Activated CD8-positive, alpha-beta memory T cell treated with anti-CD3 and anti-CD28 coated beads, Interleukin-2, amount 10 ng/mL, durations not matched to agents 7 days and 5 days (primary cell): ENCODE measurements around the gene TKT. TPM values are rescaled to one million over a fixed set of nuclear protein-coding genes. Genes with fewer than 3 reads are reported as not detected.

Experiments used
- ATAC-seq: fragments of 150-1000 bp; cut with Tn5 transposase; one replicate; pipeline ENCODE4 v1.10.0; 2021; ENCODE audit warnings: moderate library complexity
- CTCF ChIA-PET: fragments of 350-600 bp; sonication (Branson Sonifier 250); formaldehyde crosslinking; loops from one replicate; lab custom pipeline; 2021; ENCODE audit warnings: antibody characterized with exemption; lab: Charles Lee
- DNase-seq: peaks from one replicate; pipeline ENCODE4 v3.0.0-alpha.2; 2020
- H3K27ac Mint-ChIP-seq: one replicate; pipeline ENCODE4 v1.8.0; 2021; ENCODE audit warnings: mild to moderate bottlenecking, mixed read lengths
- H3K27me3 Mint-ChIP-seq: one replicate; pipeline ENCODE4 v1.8.0; 2021; ENCODE audit warnings: mixed read lengths
- H3K36me3 Mint-ChIP-seq: one replicate; pipeline ENCODE4 v1.8.0; 2021; ENCODE audit warnings: mild to moderate bottlenecking, mixed read lengths
- H3K4me1 Mint-ChIP-seq: one replicate; pipeline ENCODE4 v1.8.0; 2021; ENCODE audit warnings: mixed read lengths
- H3K4me3 Mint-ChIP-seq: one replicate; pipeline ENCODE4 v1.8.0; 2021; ENCODE audit warnings: mild to moderate bottlenecking, moderate library complexity, mixed read lengths
- H3K9me3 Mint-ChIP-seq: one replicate; pipeline ENCODE4 v1.8.0; 2022; ENCODE audit warnings: low read depth, mixed read lengths
- total RNA-seq, 2 experiments: library from RNA; stranded (reverse); gene quantifications; one replicate each; pipeline ENCODE4 v1.2.3, GENCODE V29; 2021

Gene TKT
- total RNA-seq, 2 experiments from 2014 or later: 226 to 231 TPM

- CTCF ChIA-PET: interaction anchor here (0.7 to 3.0 kb wide), 6 partner anchors 59 to 341 kb away, joined by 3 to 20 read pairs (median 5); no protein-coding TSS in a partner anchor
- H3K27me3 Mint-ChIP-seq: no peaks in the 10 kb centered on the region
- ATAC-seq (no peak), DNase-seq (no peak)
- H3K4me1 Mint-ChIP-seq: peaks cover 18% of the 10 kb centered on the region
- H3K9me3 Mint-ChIP-seq: no peaks in the 10 kb centered on the region
- H3K4me3 Mint-ChIP-seq: no peak overlapping the region
- peaks cover 7% of the 10 kb centered on the region for H3K36me3 Mint-ChIP-seq
- H3K27ac Mint-ChIP-seq: no peak overlapping the region
Measured at GRCh38 chr3:53192608-53193007, 63.2 kb downstream of the TKT start.

DNA sequence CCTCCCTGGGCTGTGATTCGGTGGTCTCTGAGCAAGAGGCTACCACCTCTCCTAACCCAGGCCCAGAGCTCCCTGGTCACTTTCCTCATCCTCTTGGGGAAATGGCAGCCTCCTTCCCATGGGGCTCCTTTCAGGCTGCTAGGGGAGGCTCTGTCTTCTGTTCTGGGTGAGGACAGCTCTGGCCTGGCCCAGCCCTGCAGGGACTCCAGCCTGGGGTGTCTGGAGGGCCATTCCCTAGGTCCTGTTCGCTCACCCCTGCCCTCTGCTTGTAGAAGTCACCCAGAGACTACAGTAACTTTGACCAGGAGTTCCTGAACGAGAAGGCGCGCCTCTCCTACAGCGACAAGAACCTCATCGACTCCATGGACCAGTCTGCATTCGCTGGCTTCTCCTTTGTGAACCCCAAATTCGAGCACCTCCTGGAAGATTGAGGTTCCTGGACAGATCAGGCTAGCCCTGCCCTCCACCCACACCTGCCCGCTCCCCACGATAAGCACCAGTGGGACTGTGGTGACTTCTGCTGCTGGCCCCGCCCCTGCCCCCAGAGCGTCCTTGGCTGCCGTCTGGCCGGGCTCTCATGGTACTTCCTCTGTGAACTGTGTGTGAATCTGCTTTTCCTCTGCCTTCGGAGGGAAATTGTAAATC is 63.9 kb downstream of the TKT start:
- CTCF ChIA-PET: interaction anchor here (0.9 to 3.0 kb wide), 6 partner anchors 9 to 341 kb away, joined by 3 to 20 read pairs (median 4); no protein-coding TSS in a partner anchor
- H3K36me3 Mint-ChIP-seq: peaks cover 7% of the 10 kb centered on the region

DNA sequence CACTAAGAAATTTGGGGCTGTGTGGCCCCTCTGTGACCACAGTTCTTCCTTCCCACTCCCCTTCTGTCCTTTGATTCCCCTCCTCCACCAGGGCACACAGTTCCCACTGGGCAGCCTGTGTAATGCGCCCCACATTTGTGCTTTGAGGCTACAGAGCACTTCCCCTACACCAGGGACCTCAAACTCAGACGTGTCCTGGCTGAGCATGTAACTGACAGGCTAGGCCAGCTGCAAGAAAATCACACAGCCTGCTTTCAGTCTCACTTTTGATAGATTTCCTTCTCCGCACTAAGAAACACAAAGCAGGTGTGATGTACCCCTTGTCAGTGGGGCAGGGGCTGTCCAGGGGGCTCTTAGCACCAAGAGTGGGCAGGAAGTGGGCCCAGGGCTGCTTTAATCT is 65.2 kb downstream of the TKT start:
- ATAC-seq: no peak
- Mint-ChIP-seq H3K9me3 (no peaks in the 10 kb centered on the region), H3K27ac (no peak overlapping the region), H3K27me3 (no peaks in the 10 kb centered on the region), H3K36me3 (peaks cover 7% of the 10 kb centered on the region), H3K4me3 (no peak overlapping the region), H3K4me1 (peaks cover 10% of the 10 kb centered on the region)
- DNase-seq: no peak
- CTCF ChIA-PET: interaction anchor here (1.6 to 3.0 kb wide), 2 partner anchors 56 to 76 kb away, joined by 5 to 20 read pairs; no protein-coding TSS in a partner anchor

More for the DNA sequence above, 63.9 kb downstream of the TKT start:
- H3K27me3 Mint-ChIP-seq: no peaks in the 10 kb centered on the region
- no peak overlapping the region for H3K27ac Mint-ChIP-seq
- ATAC-seq (no peak), DNase-seq (no peak)
- no peak overlapping the region for H3K4me3 Mint-ChIP-seq
- H3K9me3 Mint-ChIP-seq: no peaks in the 10 kb centered on the region
- H3K4me1 Mint-ChIP-seq: peaks cover 15% of the 10 kb centered on the region

GRCh38 chr3:53189276-53189675 is 66.5 kb downstream of the TKT start:
- Mint-ChIP-seq H3K36me3 (peaks cover 9% of the 10 kb centered on the region), H3K27ac (no peak overlapping the region), H3K27me3 (no peaks in the 10 kb centered on the region), H3K9me3 (no peaks in the 10 kb centered on the region), H3K4me1 (peaks cover 9% of the 10 kb centered on the region), H3K4me3 (no peak overlapping the region)
- DNase-seq: no peak
- CTCF ChIA-PET: interaction anchor here (1.2 kb wide), 1 partner anchor 79 kb away, joined by 3 read pairs; no protein-coding TSS in a partner anchor
- no peak for ATAC-seq

DNA sequence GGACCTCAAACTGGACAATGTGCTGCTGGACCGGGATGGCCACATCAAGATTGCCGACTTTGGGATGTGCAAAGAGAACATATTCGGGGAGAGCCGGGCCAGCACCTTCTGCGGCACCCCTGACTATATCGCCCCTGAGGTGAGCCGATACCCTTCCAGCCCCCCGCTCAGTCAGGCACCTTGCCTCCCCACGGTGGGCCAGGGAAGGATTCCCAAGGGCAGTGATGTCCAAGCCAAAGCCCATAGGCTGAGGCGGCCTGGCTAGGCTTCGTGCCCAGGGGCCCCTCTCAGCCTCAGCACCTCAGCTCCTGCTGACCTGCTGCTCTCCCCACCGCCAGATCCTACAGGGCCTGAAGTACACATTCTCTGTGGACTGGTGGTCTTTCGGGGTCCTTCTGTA is 67.1 kb downstream of the TKT start:
- H3K4me1 Mint-ChIP-seq: peaks cover 9% of the 10 kb centered on the region
- no peak for DNase-seq
- CTCF ChIA-PET: interaction anchor here (1.2 kb wide), 1 partner anchor 78 kb away, joined by 3 read pairs; no protein-coding TSS in a partner anchor

GRCh38 chr3:53188136-53188685 is 67.6 kb downstream of the TKT start:
- CTCF ChIA-PET: interaction anchor here (0.7 kb wide), 1 partner anchor 13 kb away, joined by 4 read pairs; no protein-coding TSS in a partner anchor

More for the DNA sequence above, 67.1 kb downstream of the TKT start:
- Mint-ChIP-seq H3K27me3 (no peaks in the 10 kb centered on the region), H3K9me3 (no peaks in the 10 kb centered on the region), H3K27ac (no peak overlapping the region), H3K36me3 (peaks cover 9% of the 10 kb centered on the region), H3K4me3 (no peak overlapping the region)
- ATAC-seq: no peak

GRCh38 chr3:53187430-53187829 is 68.4 kb downstream of the TKT start:
- Mint-ChIP-seq H3K27me3 (no peaks in the 10 kb centered on the region), H3K9me3 (no peaks in the 10 kb centered on the region), H3K27ac (no peak overlapping the region), H3K4me3 (no peak overlapping the region), H3K36me3 (peaks cover 9% of the 10 kb centered on the region), H3K4me1 (peaks cover 5% of the 10 kb centered on the region)
- ATAC-seq (no peak), DNase-seq (no peak)
- CTCF ChIA-PET: interaction anchor here (0.7 to 1.0 kb wide), 2 partner anchors 9 to 13 kb away, joined by 3 to 4 read pairs; no protein-coding TSS in a partner anchor

More at GRCh38 chr3:53188136-53188685, 67.6 kb downstream of the TKT start:
- no peak overlapping the region for H3K4me3 Mint-ChIP-seq
- H3K36me3 Mint-ChIP-seq: peaks cover 9% of the 10 kb centered on the region
- no peaks in the 10 kb centered on the region for H3K27me3 Mint-ChIP-seq
- H3K4me1 Mint-ChIP-seq: peaks cover 9% of the 10 kb centered on the region
- H3K9me3 Mint-ChIP-seq: no peaks in the 10 kb centered on the region
- no peak for DNase-seq
- ATAC-seq: no peak
- H3K27ac Mint-ChIP-seq: no peak overlapping the region

DNA sequence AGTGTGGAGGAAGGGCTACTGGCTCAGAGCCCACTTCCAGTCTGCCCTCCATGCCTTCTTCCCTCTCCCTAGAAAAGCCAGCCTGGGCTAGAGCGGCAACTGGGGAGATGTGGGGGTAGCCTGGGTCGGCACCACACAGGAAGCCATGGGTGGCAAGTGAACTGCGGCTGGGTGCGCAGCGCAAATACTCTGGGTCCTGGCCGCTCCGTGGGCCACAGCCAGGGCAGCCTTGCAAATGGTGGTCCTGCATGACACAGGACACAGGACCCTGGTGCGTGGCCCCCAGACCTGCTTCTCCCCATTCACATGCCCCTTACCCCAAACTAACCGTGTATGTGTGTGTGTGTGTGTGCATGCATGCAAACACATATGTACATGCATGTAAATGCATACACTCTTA is 69.1 kb downstream of the TKT start:
- no peaks in the 10 kb centered on the region for H3K27me3 Mint-ChIP-seq
- no peaks in the 10 kb centered on the region for H3K9me3 Mint-ChIP-seq
- ATAC-seq (no peak), DNase-seq (no peak)
- H3K4me1 Mint-ChIP-seq: peaks cover 2% of the 10 kb centered on the region
- CTCF ChIA-PET: interaction anchor here (1.0 kb wide), 1 partner anchor 9 kb away, joined by 3 read pairs; no protein-coding TSS in a partner anchor
- H3K36me3 Mint-ChIP-seq: peaks cover 6% of the 10 kb centered on the region
- H3K27ac Mint-ChIP-seq: no peak overlapping the region
- no peak overlapping the region for H3K4me3 Mint-ChIP-seq

- ATAC-seq: no peak
- Mint-ChIP-seq H3K9me3 (no peaks in the 10 kb centered on the region), H3K27ac (no peak overlapping the region), H3K4me1 (peaks cover 2% of the 10 kb centered on the region), H3K27me3 (no peaks in the 10 kb centered on the region), H3K36me3 (peaks cover 6% of the 10 kb centered on the region), H3K4me3 (no peak overlapping the region)
- DNase-seq: no peak
- CTCF ChIA-PET: interaction anchor here (0.8 kb wide), 1 partner anchor 9 kb away, joined by 3 read pairs; no protein-coding TSS in a partner anchor
Measured at GRCh38 chr3:53185761-53186465, 69.9 kb downstream of the TKT start.

- DNase-seq: no peak
- no peak for ATAC-seq
- Mint-ChIP-seq H3K27me3 (no peaks in the 10 kb centered on the region), H3K4me1 (peaks cover 2% of the 10 kb centered on the region), H3K36me3 (peaks cover 2% of the 10 kb centered on the region), H3K4me3 (no peak overlapping the region), H3K9me3 (no peaks in the 10 kb centered on the region), H3K27ac (no peak overlapping the region)
- CTCF ChIA-PET: interaction anchor here (1.4 to 2.2 kb wide), 2 partner anchors 12 to 51 kb away, joined by 3 to 6 read pairs; no protein-coding TSS in a partner anchor
Measured at GRCh38 chr3:53184701-53185100, 71.1 kb downstream of the TKT start.

DNA sequence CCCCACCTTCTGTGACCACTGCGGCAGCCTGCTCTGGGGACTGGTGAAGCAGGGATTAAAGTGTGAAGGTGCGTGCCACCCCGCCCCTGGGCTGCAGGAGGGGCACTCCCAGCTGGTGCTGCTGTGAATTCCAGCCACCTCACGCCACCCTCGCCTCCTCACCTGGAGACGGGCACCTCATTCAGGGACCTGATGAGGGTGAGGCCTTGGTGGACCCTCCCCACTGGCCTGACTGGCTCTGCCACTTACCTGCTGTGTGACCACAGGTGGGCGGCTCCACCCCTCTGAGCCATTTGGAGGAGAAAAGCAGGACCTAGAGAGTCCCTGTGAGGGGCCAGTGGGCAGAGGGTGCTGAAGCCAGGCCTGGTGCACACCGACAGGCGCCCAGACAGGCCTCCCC is 72.3 kb downstream of the TKT start:
- no peak overlapping the region for H3K27ac Mint-ChIP-seq
- peaks cover 2% of the 10 kb centered on the region for H3K36me3 Mint-ChIP-seq
- CTCF ChIA-PET: interaction anchor here (2.2 kb wide), 1 partner anchor 13 kb away, joined by 6 read pairs; no protein-coding TSS in a partner anchor
- H3K27me3 Mint-ChIP-seq: no peaks in the 10 kb centered on the region
- H3K9me3 Mint-ChIP-seq: no peaks in the 10 kb centered on the region
- peaks cover 2% of the 10 kb centered on the region for H3K4me1 Mint-ChIP-seq
- no peak for ATAC-seq
- H3K4me3 Mint-ChIP-seq: no peak overlapping the region
- no peak for DNase-seq

DNA sequence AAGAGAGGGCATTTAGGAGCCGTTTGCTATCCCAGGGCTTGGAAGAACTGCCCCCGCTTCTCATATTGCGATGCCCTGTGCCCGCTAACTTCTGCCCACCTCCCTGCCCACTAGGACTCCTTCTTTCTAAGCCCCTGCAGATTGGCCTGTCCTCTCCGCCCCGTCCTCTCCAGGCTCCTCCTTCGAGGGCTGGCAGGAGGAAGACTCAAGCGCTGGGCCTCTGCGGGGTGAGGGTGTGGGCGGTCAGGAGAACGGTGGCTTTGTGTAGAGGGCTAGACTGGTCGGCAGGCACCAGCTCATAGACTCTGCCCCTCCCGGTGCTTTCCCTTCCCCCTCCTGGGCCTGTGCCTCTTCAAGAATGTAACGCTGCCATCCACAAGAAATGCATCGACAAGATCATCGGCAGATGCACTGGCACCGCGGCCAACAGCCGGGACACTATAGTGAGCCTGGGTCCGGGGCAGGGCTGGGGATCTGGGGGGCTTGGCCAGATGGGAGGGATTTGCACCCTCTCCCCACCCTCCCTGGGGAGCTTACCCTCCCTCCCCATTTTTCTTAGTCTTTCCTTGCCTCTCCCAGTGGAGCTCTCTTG is 73.0 kb downstream of the TKT start:
- Mint-ChIP-seq H3K9me3 (no peaks in the 10 kb centered on the region), H3K36me3 (peaks cover 2% of the 10 kb centered on the region), H3K4me1 (peaks cover 2% of the 10 kb centered on the region), H3K27me3 (no peaks in the 10 kb centered on the region), H3K4me3 (no peak overlapping the region), H3K27ac (no peak overlapping the region)
- DNase-seq (no peak), ATAC-seq (no peak)
- CTCF ChIA-PET: interaction anchor here (2.2 kb wide), 1 partner anchor 14 kb away, joined by 6 read pairs; no protein-coding TSS in a partner anchor

DNA sequence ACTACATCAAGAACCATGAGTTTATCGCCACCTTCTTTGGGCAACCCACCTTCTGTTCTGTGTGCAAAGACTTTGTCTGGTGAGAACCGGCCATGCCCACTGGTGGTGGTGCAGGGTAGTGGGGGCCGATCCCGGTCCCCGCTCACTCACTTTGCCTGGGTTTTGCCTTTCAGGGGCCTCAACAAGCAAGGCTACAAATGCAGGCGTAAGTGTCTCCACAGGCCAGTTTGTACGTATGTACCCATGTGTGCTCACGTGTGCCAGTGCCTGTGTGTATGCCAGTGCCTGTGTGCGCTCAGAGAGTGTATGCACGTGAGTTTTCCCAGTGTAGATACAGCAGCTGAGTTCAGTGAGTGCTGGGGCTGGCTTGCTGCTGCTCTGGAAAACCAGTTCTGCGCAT is 74.3 kb downstream of the TKT start:
- ATAC-seq (no peak), DNase-seq (no peak)
- no peaks in the 10 kb centered on the region for H3K9me3 Mint-ChIP-seq
- H3K4me1 Mint-ChIP-seq: peaks cover 2% of the 10 kb centered on the region
- no peak overlapping the region for H3K27ac Mint-ChIP-seq
- CTCF ChIA-PET: interaction anchor here (1.5 kb wide), 1 partner anchor 47 kb away, joined by 4 read pairs; no protein-coding TSS in a partner anchor
- H3K27me3 Mint-ChIP-seq: no peaks in the 10 kb centered on the region
- no peak overlapping the region for H3K4me3 Mint-ChIP-seq
- H3K36me3 Mint-ChIP-seq: peaks cover 2% of the 10 kb centered on the region
